Measurements from ENCODE around the gene DEAF1.

DEAF1 gene

GRCh38 chr11:728901-729491 lies 34.0 kb upstream of the DEAF1 start:
- TF ChIP-seq ELF4 (IDR thresholded peaks at IDR 0.05) (no peak), SUZ12 (IDR thresholded peaks at IDR 0.05) (no peak), ARNT (IDR thresholded peaks at IDR 0.05) (no peak), SP1 (IDR thresholded peaks at IDR 0.05) (no peak), TARDBP (IDR thresholded peaks at IDR 0.05) (no peak), L3MBTL2 (conservative IDR thresholded peaks at IDR 0.05) (no peak), PKNOX1 (IDR thresholded peaks at IDR 0.05) (no peak), FOXM1 (IDR thresholded peaks at IDR 0.05; ENCODE audit: borderline replicate concordance) (no peak), NFRKB (IDR thresholded peaks at IDR 0.05) (no peak)
- DNase-seq (ENCODE audit: extremely low spot score): no peak
- CTCF ChIA-PET: interaction anchor here (0.8 to 1.9 kb wide), 4 partner anchors 15 to 175 kb away, joined by 3 to 8 read pairs (median 4); no protein-coding TSS in a partner anchor
- POLR2A ChIA-PET: interaction anchor here (0.6 to 1.0 kb wide), 2 partner anchors 18 to 33 kb away, joined by 3 read pairs; partner anchors contain the start of genes TALDO1 and TMEM80

- TF ChIP-seq NFRKB (IDR thresholded peaks at IDR 0.05): no peak
- peak; percentile 20; the same call in 1 of the 2 replicates for TF ChIP-seq ARNT (IDR thresholded peaks at IDR 0.05)
- POLR2A ChIA-PET: interaction anchor here (0.6 to 2.5 kb wide), 3 partner anchors 19 to 32 kb away, joined by 3 to 11 read pairs (median 3); partner anchors contain the start of genes TALDO1 and TMEM80
- DNase-seq (ENCODE audit: extremely low spot score): peak; percentile 87
- CTCF ChIA-PET: interaction anchor here (0.6 to 2.1 kb wide), 8 partner anchors 12 to 174 kb away, joined by 3 to 8 read pairs (median 4); partner anchors contain the start of gene TMEM80
Measured at GRCh38 chr11:727859-728748, 33.1 kb upstream of the DEAF1 start.

- CTCF ChIA-PET: interaction anchor here (0.6 to 2.1 kb wide), 7 partner anchors 11 to 65 kb away, joined by 3 to 8 read pairs (median 5); partner anchors contain the start of gene TMEM80
- POLR2A ChIA-PET: interaction anchor here (2.5 kb wide), 1 partner anchor 20 kb away, joined by 11 read pairs; the partner anchor contains the start of gene TALDO1
- no peak for TF ChIP-seq ARNT (IDR thresholded peaks at IDR 0.05)
- TF ChIP-seq LEF1 (IDR thresholded peaks at IDR 0.05; ENCODE audit: borderline replicate concordance): no peak
- TF ChIP-seq NFRKB (IDR thresholded peaks at IDR 0.05): no peak
- TF ChIP-seq TARDBP (IDR thresholded peaks at IDR 0.05): no peak
Measured at GRCh38 chr11:727281-727701, 32.3 kb upstream of the DEAF1 start.

GRCh38 chr11:726278-727220 lies 31.5 kb upstream of the DEAF1 start:
- DNase-seq (ENCODE audit: extremely low spot score): no peak
- POLR2A ChIA-PET: interaction anchor here (1.0 to 2.5 kb wide), 2 partner anchors 20 to 23 kb away, joined by 3 to 11 read pairs; partner anchors contain the start of gene TALDO1

More at GRCh38 chr11:727281-727701, 32.3 kb upstream of the DEAF1 start:
- DNase-seq (ENCODE audit: extremely low spot score): no peak

DNA sequence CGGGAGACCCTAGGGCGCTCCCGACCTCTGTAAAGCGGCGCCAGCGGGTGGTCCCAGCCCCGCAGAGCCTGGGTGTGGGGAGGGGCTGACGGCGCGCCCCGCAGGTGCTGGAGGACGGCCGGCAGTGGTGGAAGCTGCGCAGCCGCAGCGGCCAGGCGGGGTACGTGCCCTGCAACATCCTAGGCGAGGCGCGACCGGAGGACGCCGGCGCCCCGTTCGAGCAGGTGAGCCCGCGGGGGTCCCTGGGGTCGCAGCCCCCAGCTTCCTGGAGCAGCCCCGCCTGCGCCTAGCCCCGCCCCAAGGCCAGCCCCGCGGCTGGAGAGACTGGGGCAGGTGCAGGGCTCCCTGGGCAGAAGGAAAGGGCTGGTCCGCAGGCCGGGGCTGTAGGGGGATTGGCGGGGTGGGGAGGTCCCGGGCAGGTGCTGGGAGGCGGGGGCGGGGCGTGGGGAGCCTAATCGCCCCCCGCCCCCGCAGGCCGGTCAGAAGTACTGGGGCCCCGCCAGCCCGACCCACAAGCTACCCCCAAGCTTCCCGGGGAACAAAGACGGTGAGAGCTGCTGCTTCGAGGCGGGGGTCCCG lies 30.7 kb upstream of the DEAF1 start:
- TF ChIP-seq SUZ12 (IDR thresholded peaks at IDR 0.05) (no peak), L3MBTL2 (conservative IDR thresholded peaks at IDR 0.05) (no peak), FOXK2 (IDR thresholded peaks at IDR 0.05) (no peak), FOXM1 (IDR thresholded peaks at IDR 0.05; ENCODE audit: borderline replicate concordance) (no peak), SP1 (IDR thresholded peaks at IDR 0.05) (no peak), LEF1 (IDR thresholded peaks at IDR 0.05; ENCODE audit: borderline replicate concordance) (no peak), PKNOX1 (IDR thresholded peaks at IDR 0.05) (no peak), ELF4 (IDR thresholded peaks at IDR 0.05) (no peak), HDGF (IDR thresholded peaks at IDR 0.05; ENCODE audit: borderline replicate concordance) (no peak), NFRKB (IDR thresholded peaks at IDR 0.05) (no peak), CTBP1 (IDR thresholded peaks at IDR 0.05; ENCODE audit: borderline replicate concordance) (no peak), ZNF384 (IDR thresholded peaks at IDR 0.05) (no peak), ARNT (IDR thresholded peaks at IDR 0.05) (no peak), BHLHE40 (IDR thresholded peaks at IDR 0.05; ENCODE audit: borderline replicate concordance) (no peak), TARDBP (IDR thresholded peaks at IDR 0.05) (no peak), FOXA1 (IDR thresholded peaks at IDR 0.05) (no peak)
- no peak for DNase-seq (ENCODE audit: extremely low spot score)
- ChIA-PET CTCF (no interaction called here), POLR2A (interaction anchor here (1.0 to 2.5 kb wide), 2 partner anchors 21 to 22 kb away, joined by 3 to 11 read pairs; partner anchors contain the start of gene TALDO1)

More at GRCh38 chr11:726278-727220, 31.5 kb upstream of the DEAF1 start:
- TF ChIP-seq NFRKB (IDR thresholded peaks at IDR 0.05): no peak
- TF ChIP-seq FOXM1 (IDR thresholded peaks at IDR 0.05; ENCODE audit: borderline replicate concordance): no peak
- TF ChIP-seq FOXA1 (IDR thresholded peaks at IDR 0.05): no peak
- TF ChIP-seq ELF4 (IDR thresholded peaks at IDR 0.05): no peak
- no peak for TF ChIP-seq SUZ12 (IDR thresholded peaks at IDR 0.05)
- no peak for TF ChIP-seq HDGF (IDR thresholded peaks at IDR 0.05; ENCODE audit: borderline replicate concordance)
- no peak for TF ChIP-seq FOXK2 (IDR thresholded peaks at IDR 0.05)
- TF ChIP-seq PKNOX1 (IDR thresholded peaks at IDR 0.05): no peak
- TF ChIP-seq CTBP1 (IDR thresholded peaks at IDR 0.05; ENCODE audit: borderline replicate concordance): no peak
- no peak for TF ChIP-seq SP1 (IDR thresholded peaks at IDR 0.05)
- no peak for TF ChIP-seq ZNF384 (IDR thresholded peaks at IDR 0.05)
- no peak for TF ChIP-seq L3MBTL2 (conservative IDR thresholded peaks at IDR 0.05)
- TF ChIP-seq BHLHE40 (IDR thresholded peaks at IDR 0.05; ENCODE audit: borderline replicate concordance): no peak
- TF ChIP-seq ARNT (IDR thresholded peaks at IDR 0.05): no peak
- CTCF ChIA-PET: interaction anchor here (0.6 to 2.1 kb wide), 5 partner anchors 22 to 65 kb away, joined by 3 to 8 read pairs (median 5); partner anchors contain the start of gene TMEM80

All from HEK293T (cell line).